ENCODE results near the gene DSG1.

Gene DSG1

DNA sequence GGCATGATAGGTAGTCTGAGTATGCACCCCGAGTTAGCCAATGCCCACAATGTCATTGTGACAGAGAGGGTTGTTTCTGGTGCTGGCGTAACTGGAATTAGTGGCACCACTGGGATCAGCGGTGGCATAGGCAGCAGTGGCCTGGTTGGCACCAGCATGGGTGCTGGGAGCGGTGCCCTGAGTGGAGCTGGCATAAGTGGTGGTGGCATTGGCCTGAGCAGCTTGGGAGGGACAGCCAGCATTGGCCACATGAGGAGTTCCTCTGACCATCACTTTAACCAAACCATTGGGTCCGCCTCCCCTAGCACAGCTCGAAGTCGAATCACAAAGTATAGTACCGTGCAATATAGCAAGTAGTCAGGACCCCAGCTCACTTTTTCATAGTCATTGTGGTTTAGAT is 37.0 kb downstream of the DSG1 start:
- no peak overlapping the region for H3K27ac ChIP-seq (ENCODE audit: low read depth, low read length)
- no peaks in the 10 kb centered on the region for H3K79me2 ChIP-seq (ENCODE audit: control insufficient read depth, low read length)
- no peak for TF ChIP-seq EZH2phosphoT487 (IDR thresholded peaks at IDR 0.05; ENCODE audit: borderline replicate concordance, low read length)
- TF ChIP-seq, protein P1, sequence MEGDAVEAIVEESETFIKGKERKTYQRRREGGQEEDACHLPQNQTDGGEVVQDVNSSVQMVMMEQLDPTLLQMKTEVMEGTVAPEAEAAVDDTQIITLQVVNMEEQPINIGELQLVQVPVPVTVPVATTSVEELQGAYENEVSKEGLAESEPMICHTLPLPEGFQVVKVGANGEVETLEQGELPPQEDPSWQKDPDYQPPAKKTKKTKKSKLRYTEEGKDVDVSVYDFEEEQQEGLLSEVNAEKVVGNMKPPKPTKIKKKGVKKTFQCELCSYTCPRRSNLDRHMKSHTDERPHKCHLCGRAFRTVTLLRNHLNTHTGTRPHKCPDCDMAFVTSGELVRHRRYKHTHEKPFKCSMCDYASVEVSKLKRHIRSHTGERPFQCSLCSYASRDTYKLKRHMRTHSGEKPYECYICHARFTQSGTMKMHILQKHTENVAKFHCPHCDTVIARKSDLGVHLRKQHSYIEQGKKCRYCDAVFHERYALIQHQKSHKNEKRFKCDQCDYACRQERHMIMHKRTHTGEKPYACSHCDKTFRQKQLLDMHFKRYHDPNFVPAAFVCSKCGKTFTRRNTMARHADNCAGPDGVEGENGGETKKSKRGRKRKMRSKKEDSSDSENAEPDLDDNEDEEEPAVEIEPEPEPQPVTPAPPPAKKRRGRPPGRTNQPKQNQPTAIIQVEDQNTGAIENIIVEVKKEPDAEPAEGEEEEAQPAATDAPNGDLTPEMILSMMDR (IDR thresholded peaks at IDR 0.05; ENCODE audit: low read depth, low read length, poor library complexity, severe bottlenecking) = no peak
- no peaks in the 10 kb centered on the region for H3F3A ChIP-seq (ENCODE audit: control insufficient read depth, insufficient read depth)
- H3K36me3 ChIP-seq (ENCODE audit: control insufficient read depth, low read length) = no peaks in the 10 kb centered on the region
- H3K4me1 ChIP-seq (ENCODE audit: control insufficient read depth, low read length) = no peaks in the 10 kb centered on the region
- no peaks in the 10 kb centered on the region for H3K27me3 ChIP-seq (ENCODE audit: control insufficient read depth, low read length)
- no peaks in the 10 kb centered on the region for H4K20me1 ChIP-seq (ENCODE audit: control insufficient read depth, insufficient read depth, low read depth, low read length)
- no peaks in the 10 kb centered on the region; the same call in 1 of the 2 replicates for H3K9me3 ChIP-seq (ENCODE audit: control insufficient read depth, insufficient read depth, low read length)
- H3K4me3 ChIP-seq (ENCODE audit: low read length) = no peak overlapping the region
- no peak overlapping the region for H3K4me2 ChIP-seq (ENCODE audit: low read length)
- no peaks in the 10 kb centered on the region for H3K9me2 ChIP-seq (replicated peaks; ENCODE audit: control insufficient read depth, low read length)

GRCh38 chr18:31356025-31356424 is 38.1 kb downstream of the DSG1 start:
- Histone ChIP-seq H3K27ac (ENCODE audit: low read depth, low read length) (no peak overlapping the region), H3K79me2 (ENCODE audit: control insufficient read depth, low read length) (no peaks in the 10 kb centered on the region), H3K9me3 (ENCODE audit: control insufficient read depth, insufficient read depth, low read length) (no peaks in the 10 kb centered on the region; the same call in 1 of the 2 replicates), H4K20me1 (ENCODE audit: control insufficient read depth, insufficient read depth, low read depth, low read length) (no peaks in the 10 kb centered on the region), H3K36me3 (ENCODE audit: control insufficient read depth, low read length) (no peaks in the 10 kb centered on the region), H3K4me3 (ENCODE audit: low read length) (no peak overlapping the region), H3F3A (ENCODE audit: control insufficient read depth, insufficient read depth) (no peaks in the 10 kb centered on the region), H3K27me3 (ENCODE audit: control insufficient read depth, low read length) (no peaks in the 10 kb centered on the region), H3K9me2 (replicated peaks; ENCODE audit: control insufficient read depth, low read length) (no peaks in the 10 kb centered on the region), H3K4me2 (ENCODE audit: low read length) (no peak overlapping the region), H3K4me1 (ENCODE audit: control insufficient read depth, low read length) (no peaks in the 10 kb centered on the region)
- TF ChIP-seq EZH2phosphoT487 (IDR thresholded peaks at IDR 0.05; ENCODE audit: borderline replicate concordance, low read length) = no peak
- TF ChIP-seq, protein P1 (IDR thresholded peaks at IDR 0.05; ENCODE audit: low read depth, low read length, poor library complexity, severe bottlenecking) = no peak

- no peaks in the 10 kb centered on the region for H4K20me1 ChIP-seq (ENCODE audit: control insufficient read depth, insufficient read depth, low read depth, low read length)
- H3K9me3 ChIP-seq (ENCODE audit: control insufficient read depth, insufficient read depth, low read length) = no peaks in the 10 kb centered on the region
- no peaks in the 10 kb centered on the region for H3F3A ChIP-seq (ENCODE audit: control insufficient read depth, insufficient read depth)
- TF ChIP-seq, protein P1 (IDR thresholded peaks at IDR 0.05; ENCODE audit: low read depth, low read length, poor library complexity, severe bottlenecking) = no peak
- TF ChIP-seq EZH2phosphoT487 (IDR thresholded peaks at IDR 0.05; ENCODE audit: borderline replicate concordance, low read length) = no peak
- no peaks in the 10 kb centered on the region for H3K79me2 ChIP-seq (ENCODE audit: control insufficient read depth, low read length)
- H3K27ac ChIP-seq (ENCODE audit: low read depth, low read length) = no peak overlapping the region
- H3K4me3 ChIP-seq (ENCODE audit: low read length) = no peak overlapping the region
- H3K9me2 ChIP-seq (replicated peaks; ENCODE audit: control insufficient read depth, low read length) = no peaks in the 10 kb centered on the region
- no peaks in the 10 kb centered on the region for H3K27me3 ChIP-seq (ENCODE audit: control insufficient read depth, low read length)
- H3K4me1 ChIP-seq (ENCODE audit: control insufficient read depth, low read length) = no peaks in the 10 kb centered on the region
- H3K4me2 ChIP-seq (ENCODE audit: low read length) = no peak overlapping the region
- no peaks in the 10 kb centered on the region for H3K36me3 ChIP-seq (ENCODE audit: control insufficient read depth, low read length)
Observed at GRCh38 chr18:31364190-31364589, 46.2 kb downstream of the DSG1 start.

DNA sequence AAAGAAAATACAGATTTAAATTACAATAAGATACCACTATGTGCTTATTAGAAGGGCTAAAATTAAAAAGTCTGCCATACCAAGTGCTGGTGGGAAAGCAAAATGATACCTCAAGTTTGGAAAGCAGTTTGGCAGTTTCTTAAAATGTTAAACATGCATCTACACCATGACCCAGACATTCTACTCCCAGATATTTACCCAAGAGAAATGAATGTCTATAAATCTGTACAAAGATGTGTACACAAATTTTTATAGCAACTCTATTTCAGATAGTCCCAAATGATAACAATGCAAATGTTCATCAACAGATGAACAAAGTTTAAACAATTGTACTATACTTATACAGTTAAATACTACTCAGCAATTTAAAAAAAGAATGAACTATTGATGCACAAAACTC is 51.5 kb downstream of the DSG1 start:
- H3K9me3 ChIP-seq (ENCODE audit: control insufficient read depth, insufficient read depth, low read length) = no peaks in the 10 kb centered on the region
- no peak overlapping the region for H3K4me2 ChIP-seq (ENCODE audit: low read length)
- TF ChIP-seq, protein P1 (IDR thresholded peaks at IDR 0.05; ENCODE audit: low read depth, low read length, poor library complexity, severe bottlenecking) = no peak
- no peak for TF ChIP-seq EZH2phosphoT487 (IDR thresholded peaks at IDR 0.05; ENCODE audit: borderline replicate concordance, low read length)
- no peak overlapping the region for H3K4me3 ChIP-seq (ENCODE audit: low read length)
- no peaks in the 10 kb centered on the region for H3K9me2 ChIP-seq (replicated peaks; ENCODE audit: control insufficient read depth, low read length)
- H3K79me2 ChIP-seq (ENCODE audit: control insufficient read depth, low read length) = no peaks in the 10 kb centered on the region
- no peaks in the 10 kb centered on the region for H3K4me1 ChIP-seq (ENCODE audit: control insufficient read depth, low read length)
- H3K27me3 ChIP-seq (ENCODE audit: control insufficient read depth, low read length) = no peaks in the 10 kb centered on the region
- H4K20me1 ChIP-seq (ENCODE audit: control insufficient read depth, insufficient read depth, low read depth, low read length) = no peaks in the 10 kb centered on the region
- no peaks in the 10 kb centered on the region for H3K36me3 ChIP-seq (ENCODE audit: control insufficient read depth, low read length)
- H3F3A ChIP-seq (ENCODE audit: control insufficient read depth, insufficient read depth) = no peaks in the 10 kb centered on the region
- no peak overlapping the region for H3K27ac ChIP-seq (ENCODE audit: low read depth, low read length)
